HL-60 (cell line): ENCODE data around the gene ELF2.

ENCODE experiments used
- POLR2AphosphoS5 ChIP-seq: IDR thresholded peaks from 2 replicates; pipeline ENCODE4 v1.6.1; 2012; ENCODE audit warnings: low read depth
- TF ChIP-seq, protein P1 (sequence below): IDR thresholded peaks from one replicate; pipeline ENCODE4 v1.5.1; 2011; ENCODE audit warnings: low read length, control low read depth, inconsistent platforms; ENCODE audit not compliant: insufficient read depth
- TF ChIP-seq, protein P2 (sequence below): IDR thresholded peaks from 2 replicates; pipeline ENCODE4 v1.6.1; 2012; ENCODE audit warnings: low read depth; ENCODE audit not compliant: insufficient replicate concordance

DNA sequence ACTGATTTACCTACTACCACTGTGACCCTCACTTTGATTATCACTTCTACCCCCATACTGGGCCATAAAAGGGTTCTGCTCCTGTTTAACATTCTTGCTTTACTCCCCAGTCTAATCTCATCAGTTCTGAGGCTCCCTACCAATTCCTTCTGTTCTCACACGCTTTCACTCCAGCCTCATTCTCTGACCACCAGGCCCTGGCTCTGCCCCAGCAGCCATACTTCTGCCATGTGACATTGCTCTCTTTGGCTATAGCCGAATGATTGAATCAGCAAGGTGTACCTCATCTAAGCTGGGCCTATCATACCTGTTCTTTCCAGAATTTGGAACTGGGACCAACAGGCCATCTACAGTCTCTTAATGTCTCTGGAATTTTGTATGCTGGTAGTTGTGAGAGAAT lies 14.4 kb upstream of the ELF2 start:
- TF ChIP-seq, protein P1, sequence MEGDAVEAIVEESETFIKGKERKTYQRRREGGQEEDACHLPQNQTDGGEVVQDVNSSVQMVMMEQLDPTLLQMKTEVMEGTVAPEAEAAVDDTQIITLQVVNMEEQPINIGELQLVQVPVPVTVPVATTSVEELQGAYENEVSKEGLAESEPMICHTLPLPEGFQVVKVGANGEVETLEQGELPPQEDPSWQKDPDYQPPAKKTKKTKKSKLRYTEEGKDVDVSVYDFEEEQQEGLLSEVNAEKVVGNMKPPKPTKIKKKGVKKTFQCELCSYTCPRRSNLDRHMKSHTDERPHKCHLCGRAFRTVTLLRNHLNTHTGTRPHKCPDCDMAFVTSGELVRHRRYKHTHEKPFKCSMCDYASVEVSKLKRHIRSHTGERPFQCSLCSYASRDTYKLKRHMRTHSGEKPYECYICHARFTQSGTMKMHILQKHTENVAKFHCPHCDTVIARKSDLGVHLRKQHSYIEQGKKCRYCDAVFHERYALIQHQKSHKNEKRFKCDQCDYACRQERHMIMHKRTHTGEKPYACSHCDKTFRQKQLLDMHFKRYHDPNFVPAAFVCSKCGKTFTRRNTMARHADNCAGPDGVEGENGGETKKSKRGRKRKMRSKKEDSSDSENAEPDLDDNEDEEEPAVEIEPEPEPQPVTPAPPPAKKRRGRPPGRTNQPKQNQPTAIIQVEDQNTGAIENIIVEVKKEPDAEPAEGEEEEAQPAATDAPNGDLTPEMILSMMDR, result no peak
- TF ChIP-seq, protein P2, sequence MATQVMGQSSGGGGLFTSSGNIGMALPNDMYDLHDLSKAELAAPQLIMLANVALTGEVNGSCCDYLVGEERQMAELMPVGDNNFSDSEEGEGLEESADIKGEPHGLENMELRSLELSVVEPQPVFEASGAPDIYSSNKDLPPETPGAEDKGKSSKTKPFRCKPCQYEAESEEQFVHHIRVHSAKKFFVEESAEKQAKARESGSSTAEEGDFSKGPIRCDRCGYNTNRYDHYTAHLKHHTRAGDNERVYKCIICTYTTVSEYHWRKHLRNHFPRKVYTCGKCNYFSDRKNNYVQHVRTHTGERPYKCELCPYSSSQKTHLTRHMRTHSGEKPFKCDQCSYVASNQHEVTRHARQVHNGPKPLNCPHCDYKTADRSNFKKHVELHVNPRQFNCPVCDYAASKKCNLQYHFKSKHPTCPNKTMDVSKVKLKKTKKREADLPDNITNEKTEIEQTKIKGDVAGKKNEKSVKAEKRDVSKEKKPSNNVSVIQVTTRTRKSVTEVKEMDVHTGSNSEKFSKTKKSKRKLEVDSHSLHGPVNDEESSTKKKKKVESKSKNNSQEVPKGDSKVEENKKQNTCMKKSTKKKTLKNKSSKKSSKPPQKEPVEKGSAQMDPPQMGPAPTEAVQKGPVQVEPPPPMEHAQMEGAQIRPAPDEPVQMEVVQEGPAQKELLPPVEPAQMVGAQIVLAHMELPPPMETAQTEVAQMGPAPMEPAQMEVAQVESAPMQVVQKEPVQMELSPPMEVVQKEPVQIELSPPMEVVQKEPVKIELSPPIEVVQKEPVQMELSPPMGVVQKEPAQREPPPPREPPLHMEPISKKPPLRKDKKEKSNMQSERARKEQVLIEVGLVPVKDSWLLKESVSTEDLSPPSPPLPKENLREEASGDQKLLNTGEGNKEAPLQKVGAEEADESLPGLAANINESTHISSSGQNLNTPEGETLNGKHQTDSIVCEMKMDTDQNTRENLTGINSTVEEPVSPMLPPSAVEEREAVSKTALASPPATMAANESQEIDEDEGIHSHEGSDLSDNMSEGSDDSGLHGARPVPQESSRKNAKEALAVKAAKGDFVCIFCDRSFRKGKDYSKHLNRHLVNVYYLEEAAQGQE, result no peak
- no peak for TF ChIP-seq POLR2AphosphoS5
